ENCODE results near the gene NCAPG2. TPM values are rescaled to one million over a fixed set of nuclear protein-coding genes. Genes with fewer than 3 reads are reported as not detected.

Gene NCAPG2
- polyA plus RNA-seq, 1 donor from 2014 or later, result 8.3 TPM

- H3K36me3 ChIP-seq (ENCODE audit: insufficient read depth, low read length), result no peaks in the 10 kb centered on the region
- no peak overlapping the region for H3K9ac ChIP-seq (ENCODE audit: low read length)
- no peaks in the 10 kb centered on the region for H3K27me3 ChIP-seq (ENCODE audit: insufficient read depth, low read depth, low read length)
- H3F3A ChIP-seq (ENCODE audit: insufficient read depth, low read length, poor library complexity, severe bottlenecking), result no peaks in the 10 kb centered on the region
- no peak overlapping the region for H3K4me3 ChIP-seq (ENCODE audit: low read length)
- no peaks in the 10 kb centered on the region for H3K9me3 ChIP-seq (ENCODE audit: low read length)
- H3K9me2 ChIP-seq (ENCODE audit: insufficient read depth, low read length), result no peaks in the 10 kb centered on the region
- H3K27ac ChIP-seq (ENCODE audit: low read length), result no peak overlapping the region
- no peak overlapping the region for H2AFZ ChIP-seq (ENCODE audit: low read depth, low read length)
- TF ChIP-seq EP300 (conservative IDR thresholded peaks at IDR 0.05; ENCODE audit: poor library complexity, severe bottlenecking) (no peak), RAD21 (conservative IDR thresholded peaks at IDR 0.05) (no peak), CTCF (IDR thresholded peaks at IDR 0.05; ENCODE audit: poor library complexity, severe bottlenecking) (no peak)
- H3K79me2 ChIP-seq (replicated peaks; ENCODE audit: insufficient read depth, low read length), result no peaks in the 10 kb centered on the region
- H3K4me2 ChIP-seq (ENCODE audit: low read length), result no peak overlapping the region
- no peaks in the 10 kb centered on the region for H4K20me1 ChIP-seq (ENCODE audit: insufficient read depth)
Measured at GRCh38 chr7:158735935-158736334, 31.3 kb upstream of the NCAPG2 start.

- no peak overlapping the region for H3K9ac ChIP-seq (ENCODE audit: low read length)
- no peaks in the 10 kb centered on the region for H3K79me2 ChIP-seq (replicated peaks; ENCODE audit: insufficient read depth, low read length)
- no peaks in the 10 kb centered on the region for H3K27me3 ChIP-seq (ENCODE audit: insufficient read depth, low read depth, low read length)
- TF ChIP-seq MXI1 (conservative IDR thresholded peaks at IDR 0.05; ENCODE audit: poor library complexity, severe bottlenecking) (no peak), RAD21 (conservative IDR thresholded peaks at IDR 0.05) (no peak), EZH2 (IDR thresholded peaks at IDR 0.05; ENCODE audit: borderline replicate concordance, insufficient read depth, low read length, poor library complexity, severe bottlenecking) (no peak), CTCF (IDR thresholded peaks at IDR 0.05; ENCODE audit: poor library complexity, severe bottlenecking) (no peak), POLR2AphosphoS5 (IDR thresholded peaks at IDR 0.05) (no peak), REST (IDR thresholded peaks at IDR 0.05; ENCODE audit: borderline replicate concordance) (no peak), EP300 (conservative IDR thresholded peaks at IDR 0.05; ENCODE audit: poor library complexity, severe bottlenecking) (no peak), SMC3 (conservative IDR thresholded peaks at IDR 0.05; ENCODE audit: poor library complexity) (no peak), TAF1 (IDR thresholded peaks at IDR 0.05; ENCODE audit: low read depth) (no peak)
- H3K27ac ChIP-seq (ENCODE audit: low read length), result no peak overlapping the region
- H3K36me3 ChIP-seq (ENCODE audit: insufficient read depth, low read length), result no peaks in the 10 kb centered on the region
- H3K4me3 ChIP-seq (ENCODE audit: low read length), result no peak overlapping the region
- no peaks in the 10 kb centered on the region for H3K9me3 ChIP-seq (ENCODE audit: low read length)
- H3K9me2 ChIP-seq (ENCODE audit: insufficient read depth, low read length), result no peaks in the 10 kb centered on the region
- no peak overlapping the region for H3K4me2 ChIP-seq (ENCODE audit: low read length)
- H4K20me1 ChIP-seq (ENCODE audit: insufficient read depth), result no peaks in the 10 kb centered on the region
- H2AFZ ChIP-seq (ENCODE audit: low read depth, low read length), result no peak overlapping the region
- no peaks in the 10 kb centered on the region for H3F3A ChIP-seq (ENCODE audit: insufficient read depth, low read length, poor library complexity, severe bottlenecking)
Measured at GRCh38 chr7:158734861-158735260, 30.3 kb upstream of the NCAPG2 start.
